ENCODE measurements around the gene PTPRN2.

The PTPRN2 gene

DNA sequence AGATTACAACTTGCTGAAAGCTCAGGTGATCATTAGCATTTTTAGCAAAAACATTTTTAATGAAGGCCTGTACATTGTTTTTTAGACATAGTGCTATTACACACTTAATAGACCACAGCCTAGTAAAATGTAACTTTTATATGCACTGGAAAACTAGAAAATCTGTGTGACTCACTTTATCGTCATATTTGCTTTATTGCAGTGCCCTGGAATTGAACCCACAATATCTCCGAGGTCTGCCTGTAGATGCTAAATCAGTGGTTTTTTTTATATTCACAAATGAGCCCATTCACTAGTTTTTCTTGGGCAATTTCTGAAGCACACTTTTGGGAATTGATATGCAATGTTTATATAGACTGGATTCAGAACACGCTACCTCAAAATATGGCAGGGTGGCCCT, 105.1 kb downstream of the PTPRN2 start:
- in situ Hi-C loops (cut with MboI; ENCODE audit: low pct_unique_long_range_greater_than_20kb, low sequenced_read_pairs), result no loop called here

DNA sequence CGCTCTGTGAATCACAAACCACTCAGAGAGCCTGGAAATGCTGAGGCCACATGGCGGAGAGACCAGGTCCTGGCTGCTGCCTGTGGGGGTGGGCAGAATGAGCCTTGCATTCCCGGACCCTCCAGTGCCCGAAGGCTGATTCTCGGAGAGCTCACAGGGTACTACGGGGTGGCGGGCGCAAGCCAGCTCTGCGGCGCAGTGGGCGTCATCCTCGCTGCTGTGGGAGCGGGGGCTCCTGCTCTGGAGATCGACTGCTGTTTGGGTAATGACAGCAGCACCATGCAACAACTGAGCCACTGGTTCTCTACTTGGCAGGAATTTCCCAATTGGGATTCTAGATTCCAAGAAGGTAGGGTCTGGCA, 108.0 kb downstream of the PTPRN2 start:
- in situ Hi-C loops (cut with MboI; ENCODE audit: low pct_unique_long_range_greater_than_20kb, low sequenced_read_pairs), result no loop called here

More for the DNA sequence above, 105.1 kb downstream of the PTPRN2 start:
- no peak for DNase-seq

DNA sequence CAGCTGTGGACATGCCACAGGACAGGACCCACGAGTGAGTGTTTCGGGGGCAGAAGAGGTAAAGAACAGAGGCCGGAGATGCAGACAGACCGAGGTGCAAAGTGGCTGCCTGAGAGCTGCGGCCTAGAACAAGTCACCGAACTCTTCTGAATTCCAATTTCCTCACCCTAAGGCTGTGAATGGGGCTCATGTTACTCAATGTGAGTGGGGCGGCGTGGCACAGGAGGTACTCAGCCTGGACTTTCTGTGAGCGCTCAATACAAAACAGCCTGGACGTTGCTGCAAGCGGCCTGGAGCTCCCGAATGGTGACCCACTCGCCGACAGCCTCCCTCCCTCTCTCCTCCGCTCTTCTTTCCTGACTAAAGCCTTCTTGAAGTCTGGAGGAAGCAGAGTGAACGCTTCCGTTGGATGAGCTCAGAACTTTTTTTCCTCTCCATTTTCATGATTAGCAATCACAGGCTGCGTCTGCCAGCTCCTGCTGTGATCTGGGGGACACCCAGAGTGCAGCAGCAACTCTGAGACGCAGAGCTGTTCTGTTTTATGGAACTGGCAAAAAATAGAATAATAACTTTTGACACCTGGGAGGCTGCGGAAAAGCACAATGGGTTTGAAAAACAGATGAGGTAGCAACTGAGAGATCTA, 108.5 kb downstream of the PTPRN2 start:
- no peak for DNase-seq
- in situ Hi-C loops (cut with MboI; ENCODE audit: low pct_unique_long_range_greater_than_20kb, low sequenced_read_pairs), result no loop called here

More for the DNA sequence above, 108.0 kb downstream of the PTPRN2 start:
- no peak for DNase-seq

DNA sequence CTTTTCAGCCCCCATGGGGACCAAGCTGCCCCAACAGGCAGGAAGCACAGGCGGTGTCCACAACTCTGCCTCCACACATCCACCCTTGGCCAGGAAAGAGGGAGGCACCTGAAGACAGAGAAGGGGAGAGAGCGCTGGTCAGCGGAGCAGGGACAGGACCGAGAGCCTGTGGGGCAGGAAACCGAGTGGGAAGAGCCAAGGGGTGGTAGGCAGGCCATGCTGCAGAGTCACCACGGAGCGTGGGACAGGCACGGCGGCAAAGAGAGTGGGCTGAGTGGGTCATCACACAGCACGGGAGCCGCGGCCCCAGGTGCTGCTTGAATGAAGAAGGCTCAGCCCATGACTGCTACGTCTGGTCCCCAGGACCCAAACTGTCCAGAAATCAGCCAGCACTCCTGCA, 109.8 kb downstream of the PTPRN2 start:
- in situ Hi-C loops (cut with MboI; ENCODE audit: low pct_unique_long_range_greater_than_20kb, low sequenced_read_pairs), result no loop called here
- DNase-seq, result no peak

DNA sequence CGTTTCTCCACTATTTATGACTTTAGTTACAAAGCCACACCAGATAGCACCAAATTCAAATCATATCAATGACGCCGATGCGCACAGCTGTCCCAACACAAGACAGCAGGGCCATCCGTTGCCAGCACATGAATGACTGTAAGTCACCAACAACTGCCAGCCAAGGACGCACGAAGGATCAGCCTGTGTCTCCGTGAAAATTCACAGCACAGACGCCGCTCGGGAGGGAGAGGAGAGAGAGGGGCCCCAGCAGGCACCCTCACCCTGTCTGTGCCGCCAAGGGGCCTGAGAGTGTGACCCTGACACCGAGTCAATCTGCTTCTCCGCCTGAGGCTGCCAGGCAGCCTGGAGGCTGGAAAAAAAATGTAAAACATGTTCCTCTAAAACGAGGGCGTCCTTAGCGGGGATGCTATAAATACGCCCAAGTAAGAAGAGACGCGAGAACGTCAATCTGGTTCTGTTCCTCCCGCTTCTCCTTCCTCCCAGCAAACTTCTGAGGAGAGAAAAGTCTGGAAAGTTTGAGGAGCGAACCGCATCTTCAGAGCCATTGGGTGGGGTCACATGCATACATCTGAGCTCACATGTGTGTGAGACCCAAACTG, 111.2 kb downstream of the PTPRN2 start:
- in situ Hi-C loops (cut with MboI; ENCODE audit: low pct_unique_long_range_greater_than_20kb, low sequenced_read_pairs), result no loop called here

DNA sequence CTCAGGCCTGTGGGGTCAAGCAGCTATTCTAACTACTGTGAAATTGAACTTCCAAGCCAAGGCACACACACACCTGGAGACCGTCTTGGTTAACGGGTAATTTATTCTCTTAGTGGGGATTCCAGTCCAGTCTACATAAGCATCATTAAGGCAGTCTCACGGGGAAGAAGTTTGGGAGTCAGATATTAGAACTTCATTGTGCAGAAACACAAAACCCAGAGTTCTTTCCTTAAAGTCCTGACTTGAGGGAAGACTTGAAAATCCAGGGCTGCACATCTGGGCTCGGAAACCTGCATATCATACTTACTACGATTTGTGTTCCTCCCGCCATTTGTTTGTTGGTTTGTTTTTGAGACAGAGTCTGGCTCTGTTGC, 112.0 kb downstream of the PTPRN2 start:
- in situ Hi-C loops (cut with MboI; ENCODE audit: low pct_unique_long_range_greater_than_20kb, low sequenced_read_pairs), result no loop called here
- DNase-seq, result no peak

More for the DNA sequence above, 111.2 kb downstream of the PTPRN2 start:
- DNase-seq, result no peak

DNA sequence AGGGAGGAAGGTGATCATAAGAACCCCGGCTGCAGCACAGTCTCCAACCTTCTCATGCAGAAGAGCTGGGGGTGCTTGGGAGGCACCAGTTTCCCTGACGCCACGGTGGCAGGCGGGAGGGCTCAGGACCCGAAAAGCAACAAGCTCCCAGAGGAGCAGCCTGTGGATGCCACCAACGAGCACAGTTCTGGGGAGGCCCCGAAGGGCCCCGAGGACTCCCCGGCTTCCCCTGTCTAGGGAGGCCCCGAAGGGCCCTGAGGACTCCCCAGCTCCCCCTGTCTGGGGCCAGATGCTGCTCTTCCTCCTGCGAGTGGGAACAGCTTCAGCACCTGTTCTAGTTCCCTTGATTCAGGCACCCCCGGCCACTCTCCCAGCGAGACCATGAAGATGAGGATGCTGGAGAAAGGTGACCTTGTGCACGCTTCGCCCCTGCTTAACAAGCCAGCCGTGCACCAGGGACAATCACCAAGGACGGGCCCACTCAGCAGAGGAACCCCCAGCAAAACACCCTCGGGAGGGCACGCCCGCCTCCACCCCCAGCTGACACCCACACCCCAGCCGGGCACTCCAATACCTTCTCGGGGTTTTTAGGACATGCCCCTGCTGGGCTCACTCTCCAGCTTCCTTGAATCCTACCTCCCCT, 112.5 kb downstream of the PTPRN2 start:
- in situ Hi-C loops (cut with MboI; ENCODE audit: low pct_unique_long_range_greater_than_20kb, low sequenced_read_pairs), result no loop called here
- no peak for DNase-seq

DNA sequence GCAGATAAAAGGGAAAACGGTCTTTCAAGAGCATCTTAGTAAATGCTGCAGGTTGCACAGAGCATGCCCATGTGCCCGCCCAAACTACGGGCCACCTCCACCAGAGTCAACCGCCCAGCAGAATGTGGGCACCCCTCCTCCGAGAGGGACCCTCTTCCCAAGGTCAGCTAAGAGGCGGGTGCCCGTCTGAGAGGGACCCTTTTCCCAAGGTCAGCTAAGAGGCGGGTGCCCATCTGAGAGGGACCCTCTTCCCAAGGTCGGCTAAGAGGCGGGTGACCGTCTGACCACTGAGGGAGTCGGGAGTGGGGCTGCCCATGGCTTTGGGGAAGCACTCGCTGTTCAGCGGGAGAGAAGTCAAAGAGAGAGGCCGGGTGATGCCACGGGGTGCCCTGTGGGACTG, 113.1 kb downstream of the PTPRN2 start:
- in situ Hi-C loops (cut with MboI; ENCODE audit: low pct_unique_long_range_greater_than_20kb, low sequenced_read_pairs), result no loop called here
- DNase-seq, result no peak

DNA sequence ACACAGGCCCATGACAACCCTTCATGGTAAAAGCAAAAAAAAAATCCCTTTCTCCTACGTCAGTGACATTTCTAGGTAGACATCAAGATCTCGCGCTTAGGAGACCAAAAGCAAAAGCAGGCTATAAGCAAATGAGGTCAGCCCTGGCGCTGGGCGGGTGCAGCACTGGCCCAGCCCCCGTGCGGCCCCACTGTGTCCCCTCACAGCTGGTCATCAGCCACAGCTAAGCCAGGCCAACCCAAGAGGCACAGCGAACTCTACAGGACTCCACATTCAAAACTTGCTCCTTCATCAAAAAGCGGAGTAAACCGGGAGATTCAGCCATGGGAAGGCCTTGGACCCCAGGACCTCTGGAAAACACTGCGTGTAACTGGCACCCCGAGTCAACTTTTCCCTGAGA, 113.7 kb downstream of the PTPRN2 start:
- no peak for DNase-seq
- in situ Hi-C loops (cut with MboI; ENCODE audit: low pct_unique_long_range_greater_than_20kb, low sequenced_read_pairs), result no loop called here

DNA sequence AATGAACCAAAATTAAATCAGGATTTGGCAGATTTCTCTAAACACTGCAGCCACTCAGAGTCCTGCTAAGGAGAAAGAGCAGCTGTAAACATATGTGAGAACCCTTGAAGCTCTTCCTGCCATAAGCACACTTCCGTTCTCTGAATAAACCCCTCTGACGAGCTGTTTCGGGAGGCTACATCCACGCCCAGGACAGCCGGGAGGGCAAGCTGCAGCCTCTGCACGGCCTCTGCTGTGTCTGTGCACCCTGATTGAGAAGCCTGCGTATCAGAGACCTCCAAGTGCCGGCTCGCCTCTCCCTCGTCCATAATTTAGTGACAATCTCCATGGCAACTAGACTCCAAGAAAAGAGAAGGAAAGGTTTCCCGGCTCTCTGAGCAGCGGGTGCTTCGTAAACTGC, 114.4 kb downstream of the PTPRN2 start:
- in situ Hi-C loops (cut with MboI; ENCODE audit: low pct_unique_long_range_greater_than_20kb, low sequenced_read_pairs), result no loop called here

DNA sequence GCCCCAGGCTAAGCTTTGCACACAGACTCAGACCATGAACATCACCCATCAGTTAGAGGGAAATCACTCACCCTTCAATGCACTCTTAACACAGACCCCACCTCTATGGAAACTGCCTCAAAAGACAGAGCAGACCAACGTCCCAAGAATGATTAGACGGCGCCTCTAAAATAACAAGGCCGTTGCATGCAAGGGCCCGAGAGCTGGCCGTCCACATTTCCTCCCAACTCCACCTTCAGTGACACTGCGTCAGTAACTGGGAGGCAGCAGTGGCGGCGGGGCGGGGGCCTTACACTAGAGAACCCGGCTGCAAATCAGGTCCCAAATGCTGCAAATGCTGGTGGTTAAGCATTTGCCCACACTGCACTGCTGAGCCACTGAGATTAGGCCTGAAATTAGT, 115.0 kb downstream of the PTPRN2 start:
- in situ Hi-C loops (cut with MboI; ENCODE audit: low pct_unique_long_range_greater_than_20kb, low sequenced_read_pairs), result no loop called here
- DNase-seq, result no peak

More for the DNA sequence above, 114.4 kb downstream of the PTPRN2 start:
- DNase-seq, result no peak

DNA sequence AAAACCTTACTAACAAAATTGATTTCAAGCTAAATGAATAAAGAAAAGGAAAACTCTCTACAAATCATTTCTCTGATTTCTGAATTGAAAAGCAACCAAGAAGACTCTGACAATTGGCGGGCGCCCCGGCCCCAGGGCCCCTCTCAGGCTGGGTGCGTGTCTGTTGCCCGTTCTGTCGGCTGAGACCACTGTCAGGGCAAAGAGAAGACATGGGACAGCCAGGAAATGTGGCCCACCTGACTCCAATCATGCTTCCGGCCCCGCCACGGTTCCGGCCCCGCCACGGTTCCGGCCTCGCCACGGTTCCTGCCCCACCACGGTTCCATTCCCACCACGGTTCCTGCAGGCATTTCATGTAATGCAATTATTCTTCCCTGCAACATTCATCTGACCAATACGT, 115.9 kb downstream of the PTPRN2 start:
- DNase-seq, result no peak
- in situ Hi-C loops (cut with MboI; ENCODE audit: low pct_unique_long_range_greater_than_20kb, low sequenced_read_pairs), result no loop called here

DNA sequence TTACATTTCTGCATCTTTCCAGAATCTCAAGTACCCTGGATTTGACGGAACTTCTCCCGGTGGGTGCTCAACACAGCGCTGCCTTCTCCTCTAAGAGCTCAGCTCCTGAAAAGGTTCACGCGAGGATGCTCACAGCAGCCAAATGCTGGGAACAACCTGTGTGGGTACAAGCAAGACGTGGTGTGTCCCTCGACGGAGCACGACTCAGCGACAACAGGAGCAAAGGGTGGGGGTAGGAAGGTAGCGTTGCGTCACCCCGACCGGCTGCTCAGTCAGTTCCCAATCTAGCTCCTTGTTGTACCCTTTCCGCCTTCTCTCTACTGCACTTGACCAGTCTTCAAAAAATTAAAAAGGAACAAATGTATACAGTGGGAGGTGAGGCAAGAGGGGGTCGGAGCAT, 117.3 kb downstream of the PTPRN2 start:
- in situ Hi-C loops (cut with MboI; ENCODE audit: low pct_unique_long_range_greater_than_20kb, low sequenced_read_pairs), result no loop called here
- no peak for DNase-seq

DNA sequence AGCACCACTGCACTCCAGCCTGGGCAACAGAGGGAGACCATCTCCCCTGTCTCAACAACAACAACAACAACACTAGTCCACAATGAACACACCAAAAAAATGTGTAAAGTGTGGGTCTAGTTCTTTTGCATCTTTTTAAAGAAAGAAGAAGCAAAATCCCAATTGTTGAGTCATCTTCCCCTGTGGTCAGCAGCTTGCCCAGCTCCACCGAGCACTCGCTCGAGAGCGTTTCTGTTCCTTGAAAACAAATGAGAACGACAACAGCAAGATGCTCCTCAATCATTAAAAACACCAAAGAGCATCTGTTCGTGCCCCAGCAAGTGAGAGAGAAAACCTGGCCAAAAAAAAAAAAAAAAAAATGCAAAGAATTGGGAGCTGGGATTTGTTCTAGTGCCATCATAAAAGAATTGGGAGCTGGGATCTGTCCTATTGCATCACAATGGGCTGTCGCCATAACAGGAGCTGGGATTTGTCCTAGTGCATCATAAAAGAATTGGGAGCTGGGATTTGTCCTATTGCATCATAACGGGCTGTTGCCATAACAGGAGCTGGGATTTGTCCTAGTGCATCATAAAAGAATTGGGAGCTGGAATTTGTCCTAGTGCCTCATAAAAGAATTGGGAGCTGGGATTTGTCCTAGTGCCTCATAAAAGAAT, 118.1 kb downstream of the PTPRN2 start:
- no peak for DNase-seq
- in situ Hi-C loops (cut with MboI; ENCODE audit: low pct_unique_long_range_greater_than_20kb, low sequenced_read_pairs), result no loop called here

DNA sequence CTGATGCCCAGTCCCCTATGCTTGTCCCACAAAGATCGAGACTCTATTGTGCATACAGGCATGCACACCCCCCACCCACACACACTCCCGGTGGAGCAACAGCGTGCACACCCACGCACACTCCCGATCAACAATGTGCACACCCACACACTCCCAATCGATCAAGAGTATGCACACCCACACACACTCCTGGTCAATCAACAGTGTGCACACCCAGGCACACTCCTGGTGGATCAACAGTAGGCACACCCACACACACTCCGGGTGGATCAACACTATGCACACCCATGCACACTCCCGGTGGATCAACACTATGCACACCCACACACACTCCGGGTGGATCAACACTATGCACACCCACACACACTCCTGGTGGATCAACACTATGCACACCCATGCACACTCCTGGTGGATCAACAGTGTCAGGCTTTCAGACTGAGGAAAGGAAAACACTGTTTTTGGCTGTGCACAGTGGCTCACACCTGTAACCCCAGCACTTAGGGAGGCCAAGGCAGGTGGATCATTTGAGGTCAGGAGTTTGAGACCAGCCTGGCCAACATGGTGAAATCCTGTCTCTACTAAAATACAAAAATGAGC, 118.8 kb downstream of the PTPRN2 start:
- no peak for DNase-seq
- in situ Hi-C loops (cut with MboI; ENCODE audit: low pct_unique_long_range_greater_than_20kb, low sequenced_read_pairs), result no loop called here

DNA sequence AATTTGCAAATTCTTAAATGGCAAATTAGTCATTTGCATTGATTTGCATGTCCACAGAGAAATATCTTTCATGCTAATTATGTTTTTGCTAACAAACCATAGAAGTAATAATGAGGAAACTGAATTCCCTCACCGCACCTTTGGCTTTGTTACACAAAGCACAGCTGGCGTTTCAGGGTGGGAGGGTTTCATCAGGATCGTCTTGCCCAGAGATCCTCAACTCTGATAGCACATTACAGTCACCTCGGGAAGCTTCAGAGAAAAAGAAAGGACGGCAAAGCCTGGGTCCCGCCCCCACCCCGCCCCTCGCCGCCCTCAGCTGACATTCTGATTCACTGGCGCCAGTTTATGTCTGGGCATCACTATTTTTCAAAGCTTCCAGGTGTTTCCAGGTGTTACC, 119.4 kb downstream of the PTPRN2 start:
- no peak for DNase-seq
- in situ Hi-C loops (cut with MboI; ENCODE audit: low pct_unique_long_range_greater_than_20kb, low sequenced_read_pairs), result no loop called here

DNA sequence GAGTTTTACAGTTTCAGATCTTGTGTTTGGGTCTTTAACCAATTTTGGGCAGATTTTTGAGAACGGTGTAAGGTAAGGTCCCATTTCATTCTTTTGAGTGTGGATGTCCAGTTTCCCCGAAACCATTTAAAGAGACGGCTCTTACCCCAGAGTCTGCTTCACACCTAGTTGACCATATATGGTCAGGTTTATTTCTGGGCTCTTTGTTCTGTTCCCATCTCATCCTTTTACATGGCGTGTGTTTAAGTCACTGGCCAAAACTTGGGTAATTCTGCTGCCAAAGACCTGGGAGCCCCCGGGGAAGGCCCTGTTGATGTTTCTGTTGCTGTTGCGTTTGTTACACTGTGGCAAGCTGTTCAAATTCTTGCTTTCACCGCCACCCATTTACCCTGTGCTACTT, 120.1 kb downstream of the PTPRN2 start:
- in situ Hi-C loops (cut with MboI; ENCODE audit: low pct_unique_long_range_greater_than_20kb, low sequenced_read_pairs), result no loop called here
- DNase-seq, result no peak

DNA sequence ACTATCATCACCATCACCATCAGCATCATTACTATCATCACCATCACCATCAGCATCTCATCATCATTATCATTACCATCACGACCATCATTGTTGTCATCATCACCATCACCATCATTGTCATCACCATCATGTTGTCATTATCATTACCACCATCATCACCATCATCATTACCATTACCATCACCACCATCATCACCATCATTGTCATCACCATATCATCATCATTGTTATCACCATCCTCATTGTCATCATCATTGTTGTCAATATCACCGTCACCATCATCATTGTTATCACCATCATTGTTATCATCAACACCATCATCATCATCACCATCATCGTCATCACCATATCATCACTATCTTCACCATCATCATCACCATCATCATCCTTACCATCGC, 124.3 kb downstream of the PTPRN2 start:
- no peak for DNase-seq
- in situ Hi-C loops (cut with MboI; ENCODE audit: low pct_unique_long_range_greater_than_20kb, low sequenced_read_pairs), result no loop called here

DNA sequence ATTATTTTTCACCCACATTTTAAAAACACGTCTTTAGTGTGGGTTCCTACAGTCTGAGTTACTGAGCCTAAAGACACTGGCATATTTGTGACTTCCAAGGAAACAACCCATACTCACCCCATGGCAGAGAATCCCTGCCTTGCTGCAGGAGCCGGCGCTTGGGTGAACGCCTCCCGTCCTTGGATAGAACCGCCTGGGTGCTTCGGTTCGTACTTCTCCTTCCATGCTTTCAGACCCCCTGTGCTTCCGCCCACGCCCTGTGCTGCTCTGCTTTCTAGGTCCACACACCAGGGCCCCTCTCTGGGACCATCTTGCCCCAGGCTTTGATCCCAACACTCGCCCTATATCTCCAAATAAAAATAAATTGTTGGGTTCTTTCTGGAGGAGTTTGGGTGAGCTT, 125.8 kb downstream of the PTPRN2 start:
- in situ Hi-C loops (cut with MboI; ENCODE audit: low pct_unique_long_range_greater_than_20kb, low sequenced_read_pairs), result no loop called here

DNA sequence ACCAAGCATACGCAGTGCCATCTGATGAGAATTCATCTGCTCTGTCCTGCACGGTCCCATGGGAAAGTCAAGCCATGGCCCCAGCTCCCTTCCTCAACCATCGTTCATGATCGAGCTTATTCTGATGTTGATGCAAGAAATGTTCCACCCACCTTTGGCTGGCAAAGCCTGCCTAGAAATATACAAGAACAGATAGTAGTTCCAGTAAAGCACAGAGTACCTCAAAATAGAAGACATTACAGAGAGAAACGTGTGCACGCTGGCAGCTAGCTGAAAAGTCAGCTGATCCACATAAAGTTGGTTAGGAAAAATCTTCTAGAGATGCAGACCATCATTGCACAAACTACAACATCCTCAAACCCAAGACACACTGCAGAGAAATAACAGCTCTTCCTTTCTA, 127.0 kb downstream of the PTPRN2 start:
- in situ Hi-C loops (cut with MboI; ENCODE audit: low pct_unique_long_range_greater_than_20kb, low sequenced_read_pairs), result no loop called here
- DNase-seq, result no peak

More for the DNA sequence above, 125.8 kb downstream of the PTPRN2 start:
- DNase-seq, result no peak
